Upper lobe of right lung (tissue), 1 donor: ENCODE data around the gene APPBP2. TPM values are rescaled to one million over a fixed set of nuclear protein-coding genes. Genes with fewer than 3 reads are reported as not detected.
A peak's percentile ranks its signal among the peaks of the same experiment; 100 is the strongest.
"Not testable (repeated sequence)": the region's sequence is repeated elsewhere in the genome, so short reads cannot be mapped to it uniquely, and the experiment has no call there.

ENCODE experiments used
- ATAC-seq: fragments of 200-7000 bp; cut with Tn5 transposase; one replicate; pipeline ENCODE4 v1.9.1; 2020; ENCODE audit warnings: mild to moderate bottlenecking, moderate library complexity
- DNase-seq: peaks from one replicate; pipeline ENCODE4 v3.0.0-alpha.2; 2020
- H3K27ac ChIP-seq: fragments of 200-600 bp; one replicate; pipeline ENCODE4 v1.8.0; 2022
- H3K27me3 ChIP-seq: fragments of 200-600 bp; one replicate; pipeline ENCODE4 v1.8.0; 2022; ENCODE audit warnings: mild to moderate bottlenecking
- H3K36me3 ChIP-seq: fragments of 200-600 bp; one replicate; pipeline ENCODE4 v1.8.0; 2022
- H3K4me1 ChIP-seq: fragments of 200-600 bp; one replicate; pipeline ENCODE4 v1.8.0; 2022
- H3K4me3 ChIP-seq: fragments of 200-600 bp; one replicate; pipeline ENCODE4 v1.8.0; 2022; ENCODE audit warnings: mild to moderate bottlenecking
- H3K9me3 ChIP-seq: fragments of 200-600 bp; one replicate; pipeline ENCODE4 v1.8.0; 2022
- intact Hi-C: fragments of 100-400 bp; cut with DNase I; formaldehyde crosslinking; loops from one replicate; pipeline ENCODE4 v1.11.0; 2022
- total RNA-seq: library from RNA; stranded (reverse); fragmentation: NEBNext Ultra II Directional; extraction: Animal tissue kit (Norgen Biotek cat#: 25700); gene quantifications from one replicate; pipeline ENCODE4 v1.2.1, GENCODE V29; 2021
- TF ChIP-seq, protein P1 (sequence below): fragments of 200-600 bp; IDR thresholded peaks from one replicate; pipeline ENCODE4 v1.8.0; 2022; ENCODE audit warnings: antibody characterized with exemption
- donor health status: DM: no; HTN: yes; CAD: no; lungs with severe emphysema.

Gene APPBP2
- total RNA-seq, 1 donor from 2014 or later, result 43.6 TPM

DNA sequence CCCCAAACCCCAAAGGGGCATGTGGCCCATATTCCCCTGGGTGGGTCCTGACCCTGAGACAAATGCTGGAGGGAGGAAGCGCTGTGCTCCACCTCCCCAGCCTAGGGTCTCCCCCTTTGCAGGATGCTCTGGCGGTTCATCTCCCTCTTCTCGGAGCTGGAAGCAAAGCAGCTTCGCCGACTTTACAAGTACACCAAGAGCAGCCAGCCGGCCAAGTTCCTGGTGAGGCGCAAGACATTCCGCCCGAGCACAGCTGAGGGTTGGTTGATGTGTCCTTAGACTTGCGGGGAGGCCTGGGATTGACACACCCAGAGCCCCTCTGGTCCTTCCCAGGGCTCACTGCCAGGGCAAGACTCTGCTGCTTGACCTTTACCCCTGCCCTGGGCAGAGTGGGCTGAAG lies 99.4 kb downstream of the APPBP2 start:
- intact Hi-C loops, result no loop called here
- DNase-seq (no peak), ATAC-seq (no peak)
- TF ChIP-seq, protein P1, sequence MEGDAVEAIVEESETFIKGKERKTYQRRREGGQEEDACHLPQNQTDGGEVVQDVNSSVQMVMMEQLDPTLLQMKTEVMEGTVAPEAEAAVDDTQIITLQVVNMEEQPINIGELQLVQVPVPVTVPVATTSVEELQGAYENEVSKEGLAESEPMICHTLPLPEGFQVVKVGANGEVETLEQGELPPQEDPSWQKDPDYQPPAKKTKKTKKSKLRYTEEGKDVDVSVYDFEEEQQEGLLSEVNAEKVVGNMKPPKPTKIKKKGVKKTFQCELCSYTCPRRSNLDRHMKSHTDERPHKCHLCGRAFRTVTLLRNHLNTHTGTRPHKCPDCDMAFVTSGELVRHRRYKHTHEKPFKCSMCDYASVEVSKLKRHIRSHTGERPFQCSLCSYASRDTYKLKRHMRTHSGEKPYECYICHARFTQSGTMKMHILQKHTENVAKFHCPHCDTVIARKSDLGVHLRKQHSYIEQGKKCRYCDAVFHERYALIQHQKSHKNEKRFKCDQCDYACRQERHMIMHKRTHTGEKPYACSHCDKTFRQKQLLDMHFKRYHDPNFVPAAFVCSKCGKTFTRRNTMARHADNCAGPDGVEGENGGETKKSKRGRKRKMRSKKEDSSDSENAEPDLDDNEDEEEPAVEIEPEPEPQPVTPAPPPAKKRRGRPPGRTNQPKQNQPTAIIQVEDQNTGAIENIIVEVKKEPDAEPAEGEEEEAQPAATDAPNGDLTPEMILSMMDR, result no peak
- no peaks in the 10 kb centered on the region for H3K4me1 ChIP-seq
- no peaks in the 10 kb centered on the region for H3K27me3 ChIP-seq
- no peaks in the 10 kb centered on the region for H3K36me3 ChIP-seq
- no peaks in the 10 kb centered on the region for H3K9me3 ChIP-seq
- H3K27ac ChIP-seq, result no peak overlapping the region
- H3K4me3 ChIP-seq, result no peak overlapping the region

DNA sequence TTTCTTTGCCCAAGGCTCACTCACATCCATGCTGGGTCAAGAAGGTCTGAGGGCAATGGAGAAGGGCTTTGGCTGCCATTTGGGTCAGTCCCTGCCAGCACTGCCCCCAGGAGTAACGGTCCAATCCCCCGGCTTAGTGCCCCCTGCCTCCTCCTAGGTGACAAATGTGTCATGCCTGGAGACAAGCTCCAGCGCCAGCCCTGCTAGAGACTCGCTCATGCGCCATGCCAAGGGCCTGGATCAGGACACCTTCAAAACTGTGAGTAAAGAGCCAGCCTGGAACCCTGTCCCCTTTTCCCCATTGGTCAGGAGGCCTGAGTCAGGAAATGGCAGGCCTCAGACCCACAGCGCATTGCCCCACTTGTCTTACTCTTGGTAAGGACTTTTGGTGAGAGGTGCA lies 100.4 kb downstream of the APPBP2 start:
- Histone ChIP-seq H3K36me3 (no peaks in the 10 kb centered on the region), H3K4me3 (no peak overlapping the region), H3K4me1 (peaks cover 3% of the 10 kb centered on the region), H3K27ac (no peak overlapping the region), H3K27me3 (no peaks in the 10 kb centered on the region), H3K9me3 (no peaks in the 10 kb centered on the region)
- DNase-seq (no peak), ATAC-seq (no peak)
- intact Hi-C loops, result no loop called here
- TF ChIP-seq, protein P1, result no peak

DNA sequence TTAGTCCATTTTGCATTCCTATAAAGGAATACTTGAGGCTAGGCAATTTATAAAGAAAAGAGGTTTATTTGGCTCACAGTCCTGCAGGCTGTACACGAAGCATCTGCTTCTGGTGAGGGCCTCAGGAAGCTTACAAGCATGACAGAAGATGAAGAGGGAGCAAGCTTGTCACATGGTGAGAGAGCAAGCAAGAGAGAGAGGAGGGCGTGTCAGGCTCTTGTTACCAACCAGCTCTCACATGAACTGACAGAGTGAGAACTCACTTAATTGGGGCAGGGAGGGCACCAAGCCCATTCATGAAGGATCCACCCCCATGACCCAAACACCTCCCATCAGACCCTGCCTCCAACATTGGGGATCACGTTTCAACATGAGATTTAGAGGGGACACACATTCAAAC lies 102.2 kb downstream of the APPBP2 start:
- ATAC-seq, result no peak
- Histone ChIP-seq H3K4me1 (peaks cover 3% of the 10 kb centered on the region), H3K9me3 (no peaks in the 10 kb centered on the region), H3K36me3 (no peaks in the 10 kb centered on the region), H3K4me3 (no peak overlapping the region), H3K27me3 (no peaks in the 10 kb centered on the region), H3K27ac (no peak overlapping the region)
- TF ChIP-seq, protein P1, result no peak
- DNase-seq, result no peak
- intact Hi-C loops, result no loop called here

DNA sequence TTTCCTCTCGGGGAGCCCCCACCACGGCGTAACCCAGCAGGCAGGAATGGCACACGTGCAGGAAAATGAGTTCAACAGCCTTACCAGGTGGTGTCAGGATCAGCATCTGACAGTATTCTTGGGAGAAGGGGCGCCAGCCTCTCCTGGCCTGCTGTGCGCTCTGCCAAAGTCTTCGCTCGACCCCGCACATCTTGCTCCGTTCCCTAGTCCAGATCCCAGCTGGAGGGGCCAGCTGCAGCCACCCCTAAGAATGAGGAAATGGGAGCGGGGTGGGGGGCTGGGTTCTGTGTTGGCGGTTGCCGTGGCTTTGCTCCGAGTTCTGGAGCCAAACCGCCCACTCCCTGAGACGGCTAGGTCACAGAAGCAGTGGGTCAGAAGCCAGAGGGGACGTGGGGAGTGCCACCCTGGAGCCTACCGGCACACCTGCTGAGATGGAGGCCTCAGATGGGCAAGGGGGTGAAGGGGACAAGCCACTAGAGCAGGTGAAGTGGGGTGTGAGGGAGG lies 103.8 kb downstream of the APPBP2 start, which contains the start of gene CHCT1:
Gene CHCT1, plus strand, starts transcription at position 328 of the 504 bp plus-strand sequence. Its CDS starts 104 bp downstream, at position 432.
- Histone ChIP-seq H3K36me3 (no peaks in the 10 kb centered on the region), H3K4me1 (peaks cover 3% of the 10 kb centered on the region), H3K4me3 (peak within 1 kb of the TSS; percentile 60), H3K27me3 (no peaks in the 10 kb centered on the region), H3K9me3 (no peaks in the 10 kb centered on the region), H3K27ac (peak within 1 kb of the TSS; percentile 45)
- TF ChIP-seq, protein P1, result no peak
- DNase-seq, result peak; percentile 69
- peak; percentile 51 for ATAC-seq
- intact Hi-C loops, result no loop called here

DNA sequence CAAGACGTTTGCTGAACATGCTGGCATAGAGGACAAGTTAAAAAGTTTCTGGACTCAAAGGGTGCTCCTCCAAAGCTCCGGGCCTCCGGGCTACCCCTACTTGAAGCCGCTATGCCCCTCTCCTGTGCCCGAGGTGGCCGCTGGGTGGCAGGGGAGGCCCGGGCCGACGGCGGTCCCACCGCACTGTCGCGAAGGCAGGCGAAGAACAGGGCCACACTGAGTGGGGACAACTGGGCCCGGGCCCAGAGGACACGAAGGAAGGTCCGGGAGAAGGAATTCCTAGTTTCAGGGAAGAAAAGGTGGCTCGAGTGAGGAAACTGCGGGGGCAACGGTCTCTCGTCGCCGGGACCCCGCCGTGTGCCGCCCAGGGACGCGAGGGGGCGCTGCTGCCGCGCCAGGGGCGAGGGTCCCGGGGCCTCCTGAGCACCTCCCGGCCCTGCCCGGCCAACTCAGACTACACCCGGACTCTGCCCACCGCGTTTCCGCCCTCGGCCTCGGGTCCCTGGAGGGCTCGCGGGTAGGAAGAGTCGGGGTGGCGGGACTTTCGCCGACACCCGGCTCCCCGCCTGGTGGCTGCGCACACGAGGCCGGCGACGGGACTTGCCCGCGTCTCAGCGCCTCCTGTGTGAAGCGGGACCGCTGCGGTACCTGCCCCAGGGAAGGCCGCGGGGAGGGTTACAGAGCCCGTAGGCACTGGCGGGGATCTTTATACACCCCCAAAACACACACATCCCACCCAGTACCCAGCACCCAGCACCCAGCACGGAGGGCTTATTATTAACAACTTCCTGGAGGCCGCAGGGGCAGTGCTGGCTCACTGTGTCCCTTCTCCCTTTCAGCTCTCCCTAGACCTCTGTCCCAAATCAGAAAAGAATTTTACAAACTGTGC lies 104.5 kb downstream of the APPBP2 start:
- TF ChIP-seq, protein P1, result peak; percentile 95
- intact Hi-C loops, result no loop called here
- ATAC-seq (peak; percentile 96), DNase-seq (peak; percentile 89)
- Histone ChIP-seq H3K4me1 (peaks cover 3% of the 10 kb centered on the region), H3K4me3 (peak overlapping the region; percentile 60), H3K27me3 (no peaks in the 10 kb centered on the region), H3K27ac (peak overlapping the region; percentile 45), H3K36me3 (no peaks in the 10 kb centered on the region), H3K9me3 (no peaks in the 10 kb centered on the region)

DNA sequence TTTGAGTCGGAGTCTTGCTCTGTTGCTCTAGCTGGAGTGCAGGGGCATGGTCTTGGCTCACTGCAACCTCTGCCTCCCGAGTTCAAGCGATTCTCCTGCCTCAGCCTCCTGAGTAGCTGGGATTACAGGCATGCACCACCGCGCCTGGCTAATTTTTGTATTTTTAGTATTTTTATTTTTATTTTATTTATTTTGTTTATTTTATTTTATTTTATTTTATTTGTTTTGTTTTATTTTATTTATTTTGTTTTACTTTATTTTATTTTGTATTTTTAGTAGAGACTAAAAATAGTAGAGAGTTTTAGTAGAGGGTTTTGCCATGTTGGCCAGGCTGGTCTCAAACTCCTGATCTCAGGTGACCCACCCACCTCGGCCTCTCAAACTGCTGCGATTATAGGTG lies 106.2 kb downstream of the APPBP2 start:
- H3K27ac ChIP-seq, H3K36me3 ChIP-seq, H3K4me3 ChIP-seq, H3K9me3 ChIP-seq, ATAC-seq, intact Hi-C loops, H3K27me3 ChIP-seq, DNase-seq, H3K4me1 ChIP-seq: not testable (repeated sequence)

DNA sequence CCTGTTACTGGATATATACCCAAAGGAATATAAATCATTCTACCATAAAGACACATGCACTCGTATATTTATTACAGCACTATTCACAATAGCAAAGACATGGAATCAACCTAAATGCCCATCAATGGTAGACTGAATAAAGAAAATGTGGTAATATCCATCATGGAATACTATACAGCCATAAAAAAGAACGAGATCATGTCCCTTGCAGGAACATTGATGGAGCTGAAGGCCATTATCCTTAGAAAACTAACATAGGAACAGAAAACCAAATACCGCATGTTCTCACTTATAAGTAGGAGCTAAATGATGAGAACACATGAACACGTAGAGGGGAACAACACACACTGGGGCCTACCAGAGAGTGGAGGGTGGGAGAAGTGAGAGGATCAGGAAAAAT lies 107.0 kb downstream of the APPBP2 start:
- H3K4me3 ChIP-seq, ATAC-seq, H3K27me3 ChIP-seq, DNase-seq, H3K4me1 ChIP-seq, H3K36me3 ChIP-seq, intact Hi-C loops, H3K27ac ChIP-seq, H3K9me3 ChIP-seq: not testable (repeated sequence)
